GM23248 (cell line): ENCODE results near the gene TBCC. TPM values are rescaled to one million over a fixed set of nuclear protein-coding genes. Genes with fewer than 3 reads are reported as not detected.

Source experiments
- DNase-seq: peaks from one replicate; pipeline ENCODE4 v3.0.0-alpha.2; 2015
- H2AFZ ChIP-seq: fragments of 200-600 bp; sonication (generic); 2 replicates; pipeline ENCODE4 v1.6.1; 2016; ENCODE audit warnings: antibody characterized with exemption
- H3F3A ChIP-seq: fragments of 200-600 bp; sonication (generic); 2 replicates; pipeline ENCODE4 v1.6.1; 2016; ENCODE audit warnings: mild to moderate bottlenecking, antibody characterized with exemption, mixed run types; ENCODE audit not compliant: insufficient read depth
- H3K27ac ChIP-seq: fragments of 200-600 bp; sonication (generic); 2 replicates; pipeline ENCODE4 v1.5.1; 2016; ENCODE audit warnings: mild to moderate bottlenecking
- H3K27me3 ChIP-seq: fragments of 200-600 bp; sonication (generic); replicated peaks from 2 replicates; pipeline ENCODE4 v1.6.1; 2016; ENCODE audit warnings: mild to moderate bottlenecking; ENCODE audit not compliant: insufficient read depth
- H3K36me3 ChIP-seq: fragments of 200-600 bp; sonication (generic); 2 replicates; pipeline ENCODE4 v1.6.1; 2016; ENCODE audit warnings: low read depth, mild to moderate bottlenecking
- H3K4me1 ChIP-seq: fragments of 200-600 bp; sonication (generic); 2 replicates; pipeline ENCODE4 v1.6.1; 2016; ENCODE audit warnings: mild to moderate bottlenecking; ENCODE audit not compliant: insufficient read depth
- H3K4me2 ChIP-seq: fragments of 200-600 bp; sonication (generic); one replicate; pipeline ENCODE4 v1.6.1; 2016; ENCODE audit warnings: mild to moderate bottlenecking; ENCODE audit not compliant: unreplicated experiment
- H3K4me3 ChIP-seq: fragments of 200-600 bp; sonication (generic); 2 replicates; pipeline ENCODE4 v1.5.1; 2016; ENCODE audit warnings: mild to moderate bottlenecking
- H3K79me2 ChIP-seq: fragments of 200-600 bp; sonication (generic); 2 replicates; pipeline ENCODE4 v1.6.1; 2016; ENCODE audit warnings: mild to moderate bottlenecking; ENCODE audit not compliant: insufficient read depth
- H3K9ac ChIP-seq: fragments of 200-600 bp; sonication (generic); 2 replicates; pipeline ENCODE4 v1.6.1; 2016; ENCODE audit warnings: mild to moderate bottlenecking
- H3K9me2 ChIP-seq: fragments of 200-600 bp; sonication (generic); 2 replicates; pipeline ENCODE4 v1.6.1; 2016; ENCODE audit warnings: mixed run types, mild to moderate bottlenecking, moderate library complexity; ENCODE audit not compliant: insufficient read depth
- H3K9me3 ChIP-seq: fragments of 200-600 bp; sonication (generic); one replicate; pipeline ENCODE4 v1.6.1; 2017; ENCODE audit warnings: low read depth
- H4K20me1 ChIP-seq: fragments of 200-600 bp; sonication (generic); 2 replicates; pipeline ENCODE4 v1.6.0; 2016; ENCODE audit not compliant: insufficient read depth
- EZH2 ChIP-seq: fragments of 200-600 bp; sonication (generic); IDR thresholded peaks from 2 replicates; pipeline ENCODE4 v1.6.1; 2018; ENCODE audit warnings: antibody characterized with exemption, mild to moderate bottlenecking; ENCODE audit not compliant: insufficient read depth, poor library complexity, severe bottlenecking
- EZH2phosphoT487 ChIP-seq: fragments of 200-600 bp; sonication (generic); IDR thresholded peaks from 2 replicates; pipeline ENCODE4 v1.6.1; 2018; ENCODE audit warnings: antibody characterized with exemption, moderate library complexity, mild to moderate bottlenecking, low read depth; ENCODE audit not compliant: insufficient read depth
- WGBS, 2 experiments: methylation state at CpG; one replicate each; pipeline ENCODE4 v1.1.6; 2015 to 2017; ENCODE audit warnings: low lambda C conversion rate in 2 of 2, low coverage in 1 of 2; ENCODE audit errors: missing lambda C conversion rate in 2 of 2; 5-methylcytosine and 5-hydroxymethylcytosine counted together
- in situ Hi-C: fragments of 300-500 bp; cut with MboI; formaldehyde crosslinking; loops from 2 replicates; pipeline ENCODE4 v1.15.0; 2020
- polyA plus RNA-seq: library from polyadenylated mRNA; unstranded; fragments of >200 nt; fragmentation: Nextera tagmentation; extraction: Ambion mirVana; gene quantifications from 2 replicates; pipeline ENCODE4 v1.2.1, GENCODE V29; 2016
- total RNA-seq: library from RNA; depleted of rRNA; stranded (reverse); fragments of >200 nt; shearing (Covaris generic); gene quantifications from 2 replicates; pipeline ENCODE4 v1.2.3, GENCODE V29; 2014

The TBCC gene
- total and polyA plus RNA-seq, 2 experiments from 2014 or later: 35.0 to 36.9 TPM

GRCh38 chr6:42788671-42789070, 42.8 kb upstream of the TBCC start:
- no peaks in the 10 kb centered on the region for H3K36me3 ChIP-seq
- no peaks in the 10 kb centered on the region for H3K9me2 ChIP-seq
- in situ Hi-C loops: no loop called here
- no peak overlapping the region for H3K4me2 ChIP-seq
- TF ChIP-seq EZH2 (no peak), EZH2phosphoT487 (no peak)
- no peak overlapping the region for H3K27ac ChIP-seq
- H3K79me2 ChIP-seq: peaks cover 81% of the 10 kb centered on the region
- H2AFZ ChIP-seq: no peak overlapping the region
- H3K9me3 ChIP-seq: no peaks in the 10 kb centered on the region
- 82 to 91% methylated on average over 4 of the region's 4 CpGs for WGBS, 2 experiments
- no peaks in the 10 kb centered on the region for H3K27me3 ChIP-seq
- H3K4me1 ChIP-seq: peaks cover 17% of the 10 kb centered on the region
- H3K9ac ChIP-seq: no peak overlapping the region
- DNase-seq: no peak
- no peak overlapping the region for H3K4me3 ChIP-seq
- no peaks in the 10 kb centered on the region for H4K20me1 ChIP-seq
- peaks cover 32% of the 10 kb centered on the region; the same call in 1 of the 2 replicates for H3F3A ChIP-seq

GRCh38 chr6:42787063-42787472, 41.2 kb upstream of the TBCC start:
- peaks cover 32% of the 10 kb centered on the region; the same call in 1 of the 2 replicates for H3F3A ChIP-seq
- H2AFZ ChIP-seq: no peak overlapping the region
- H3K9ac ChIP-seq: no peak overlapping the region
- no peaks in the 10 kb centered on the region for H3K36me3 ChIP-seq
- DNase-seq: no peak
- in situ Hi-C loops: no loop called here
- no peak overlapping the region for H3K27ac ChIP-seq
- H4K20me1 ChIP-seq: no peaks in the 10 kb centered on the region
- H3K9me2 ChIP-seq: no peaks in the 10 kb centered on the region
- H3K4me2 ChIP-seq: no peak overlapping the region
- H3K4me3 ChIP-seq: no peak overlapping the region
- H3K4me1 ChIP-seq: peaks cover 17% of the 10 kb centered on the region
- no peaks in the 10 kb centered on the region for H3K9me3 ChIP-seq
- H3K79me2 ChIP-seq: peaks cover 85% of the 10 kb centered on the region
- TF ChIP-seq EZH2phosphoT487 (no peak), EZH2 (no peak)
- WGBS, 2 experiments: 97 to 98% methylated on average over 2 of the region's 2 CpGs
- no peaks in the 10 kb centered on the region for H3K27me3 ChIP-seq

GRCh38 chr6:42786525-42786985, 40.7 kb upstream of the TBCC start:
- no peak overlapping the region for H2AFZ ChIP-seq
- H3K4me2 ChIP-seq: peak overlapping the region; percentile 31
- no peaks in the 10 kb centered on the region for H4K20me1 ChIP-seq
- in situ Hi-C loops: no loop called here
- no peak overlapping the region for H3K27ac ChIP-seq
- peaks cover 17% of the 10 kb centered on the region for H3K4me1 ChIP-seq
- H3F3A ChIP-seq: peaks cover 29% of the 10 kb centered on the region; the same call in 1 of the 2 replicates
- no peaks in the 10 kb centered on the region for H3K27me3 ChIP-seq
- H3K36me3 ChIP-seq: no peaks in the 10 kb centered on the region
- WGBS, 2 experiments: 69 to 72% methylated on average over 3 of the region's 3 CpGs
- peaks cover 81% of the 10 kb centered on the region for H3K79me2 ChIP-seq
- H3K9me2 ChIP-seq: no peaks in the 10 kb centered on the region
- no peak for DNase-seq
- no peak for TF ChIP-seq EZH2phosphoT487
- TF ChIP-seq EZH2: no peak
- no peak overlapping the region for H3K4me3 ChIP-seq
- no peak overlapping the region for H3K9ac ChIP-seq
- no peaks in the 10 kb centered on the region for H3K9me3 ChIP-seq

GRCh38 chr6:42784717-42785498, 39.0 kb upstream of the TBCC start:
- 53 to 54% methylated on average over 12 of the region's 12 CpGs for WGBS, 2 experiments
- peaks cover 78% of the 10 kb centered on the region for H3K79me2 ChIP-seq
- H3K9me3 ChIP-seq: no peaks in the 10 kb centered on the region
- peaks cover 29% of the 10 kb centered on the region; the same call in 1 of the 2 replicates for H3F3A ChIP-seq
- no peak overlapping the region for H2AFZ ChIP-seq
- peak overlapping the region; percentile 100 for H3K4me2 ChIP-seq
- TF ChIP-seq EZH2phosphoT487 (no peak), EZH2 (no peak)
- no peaks in the 10 kb centered on the region for H3K36me3 ChIP-seq
- DNase-seq: peak; percentile 6
- no peaks in the 10 kb centered on the region for H4K20me1 ChIP-seq
- no peaks in the 10 kb centered on the region for H3K27me3 ChIP-seq
- H3K9me2 ChIP-seq: no peaks in the 10 kb centered on the region
- H3K4me1 ChIP-seq: peaks cover 26% of the 10 kb centered on the region
- no peak overlapping the region for H3K27ac ChIP-seq
- H3K4me3 ChIP-seq: peak overlapping the region; percentile 82
- in situ Hi-C loops: no loop called here
- peak overlapping the region; percentile 99 for H3K9ac ChIP-seq
